ENCODE results near the gene PRR12.

PRR12 gene

GRCh38 chr19:49590971-49591730, at the start of gene PRR12 (continued):
- TF ChIP-seq, protein P1, sequence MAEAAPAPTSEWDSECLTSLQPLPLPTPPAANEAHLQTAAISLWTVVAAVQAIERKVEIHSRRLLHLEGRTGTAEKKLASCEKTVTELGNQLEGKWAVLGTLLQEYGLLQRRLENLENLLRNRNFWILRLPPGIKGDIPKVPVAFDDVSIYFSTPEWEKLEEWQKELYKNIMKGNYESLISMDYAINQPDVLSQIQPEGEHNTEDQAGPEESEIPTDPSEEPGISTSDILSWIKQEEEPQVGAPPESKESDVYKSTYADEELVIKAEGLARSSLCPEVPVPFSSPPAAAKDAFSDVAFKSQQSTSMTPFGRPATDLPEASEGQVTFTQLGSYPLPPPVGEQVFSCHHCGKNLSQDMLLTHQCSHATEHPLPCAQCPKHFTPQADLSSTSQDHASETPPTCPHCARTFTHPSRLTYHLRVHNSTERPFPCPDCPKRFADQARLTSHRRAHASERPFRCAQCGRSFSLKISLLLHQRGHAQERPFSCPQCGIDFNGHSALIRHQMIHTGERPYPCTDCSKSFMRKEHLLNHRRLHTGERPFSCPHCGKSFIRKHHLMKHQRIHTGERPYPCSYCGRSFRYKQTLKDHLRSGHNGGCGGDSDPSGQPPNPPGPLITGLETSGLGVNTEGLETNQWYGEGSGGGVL (tag by site-specific recombination; IDR thresholded peaks at IDR 0.05) = peak; percentile 94
- TF ChIP-seq ZNF513 (tag by site-specific recombination; IDR thresholded peaks at IDR 0.05) (0 out of 2 replicates have a peak, but pooled peaks have one; percentile 12), PRDM2 (tag by site-specific recombination; IDR thresholded peaks at IDR 0.05; ENCODE audit: borderline replicate concordance) (no peak), ZNF433 (tag by site-specific recombination; IDR thresholded peaks at IDR 0.05; ENCODE audit: low read depth) (no peak), ZNF112 (tag by site-specific recombination; IDR thresholded peaks at IDR 0.05) (no peak), OVOL3 (tag by site-specific recombination; IDR thresholded peaks at IDR 0.05) (no peak), ZNF501 (tag by site-specific recombination; IDR thresholded peaks at IDR 0.05) (no peak), SP3 (tag by site-specific recombination; IDR thresholded peaks at IDR 0.05) (no peak), FEZF1 (tag by site-specific recombination; IDR thresholded peaks at IDR 0.05) (peak; percentile 17; the same call in 1 of the 2 replicates), ZBTB21 (tag by site-specific recombination; IDR thresholded peaks at IDR 0.05) (no peak), ZNF473 (tag by site-specific recombination; IDR thresholded peaks at IDR 0.05) (no peak), BCL11B (tag by site-specific recombination; IDR thresholded peaks at IDR 0.05; ENCODE audit: low read depth) (no peak), ZNF664 (tag by site-specific recombination; IDR thresholded peaks at IDR 0.05) (no peak), ZNF76 (tag by site-specific recombination; IDR thresholded peaks at IDR 0.05; ENCODE audit: borderline replicate concordance, low read depth) (peak; percentile 76), ZNF24 (tag by site-specific recombination; IDR thresholded peaks at IDR 0.05) (no peak), ZFHX2 (tag by site-specific recombination; conservative IDR thresholded peaks at IDR 0.05) (0 out of 2 replicates have a peak, but pooled peaks have one; percentile 27), PRDM1 (tag by site-specific recombination; IDR thresholded peaks at IDR 0.05) (0 out of 2 replicates have a peak, but pooled peaks have one; percentile 12), KLF8 (tag by site-specific recombination; IDR thresholded peaks at IDR 0.05) (peak; percentile 21; the same call in 1 of the 2 replicates), ZNF629 (tag by site-specific recombination; IDR thresholded peaks at IDR 0.05) (no peak), ZNF174 (tag by site-specific recombination; IDR thresholded peaks at IDR 0.05) (no peak), ZBTB1 (tag by site-specific recombination; IDR thresholded peaks at IDR 0.05) (no peak), ZNF157 (tag by site-specific recombination; IDR thresholded peaks at IDR 0.05) (no peak), ZNF16 (tag by site-specific recombination; IDR thresholded peaks at IDR 0.05; ENCODE audit: low read depth) (no peak), ZNF670 (tag by site-specific recombination; IDR thresholded peaks at IDR 0.05; ENCODE audit: low read depth) (no peak), ZNF175 (tag by site-specific recombination; IDR thresholded peaks at IDR 0.05) (no peak), ZNF521 (tag by site-specific recombination; IDR thresholded peaks at IDR 0.05) (no peak), GLIS1 (tag by site-specific recombination; IDR thresholded peaks at IDR 0.05) (no peak)
- TF ChIP-seq, protein P2, sequence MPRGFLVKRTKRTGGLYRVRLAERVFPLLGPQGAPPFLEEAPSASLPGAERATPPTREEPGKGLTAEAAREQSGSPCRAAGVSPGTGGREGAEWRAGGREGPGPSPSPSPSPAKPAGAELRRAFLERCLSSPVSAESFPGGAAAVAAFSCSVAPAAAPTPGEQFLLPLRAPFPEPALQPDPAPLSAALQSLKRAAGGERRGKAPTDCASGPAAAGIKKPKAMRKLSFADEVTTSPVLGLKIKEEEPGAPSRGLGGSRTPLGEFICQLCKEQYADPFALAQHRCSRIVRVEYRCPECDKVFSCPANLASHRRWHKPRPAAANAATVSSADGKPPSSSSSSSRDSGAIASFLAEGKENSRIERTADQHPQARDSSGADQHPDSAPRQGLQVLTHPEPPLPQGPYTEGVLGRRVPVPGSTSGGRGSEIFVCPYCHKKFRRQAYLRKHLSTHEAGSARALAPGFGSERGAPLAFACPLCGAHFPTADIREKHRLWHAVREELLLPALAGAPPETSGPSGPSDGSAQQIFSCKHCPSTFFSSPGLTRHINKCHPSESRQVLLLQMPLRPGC (tag by site-specific recombination; IDR thresholded peaks at IDR 0.05) = no peak
- TF ChIP-seq, protein P3, sequence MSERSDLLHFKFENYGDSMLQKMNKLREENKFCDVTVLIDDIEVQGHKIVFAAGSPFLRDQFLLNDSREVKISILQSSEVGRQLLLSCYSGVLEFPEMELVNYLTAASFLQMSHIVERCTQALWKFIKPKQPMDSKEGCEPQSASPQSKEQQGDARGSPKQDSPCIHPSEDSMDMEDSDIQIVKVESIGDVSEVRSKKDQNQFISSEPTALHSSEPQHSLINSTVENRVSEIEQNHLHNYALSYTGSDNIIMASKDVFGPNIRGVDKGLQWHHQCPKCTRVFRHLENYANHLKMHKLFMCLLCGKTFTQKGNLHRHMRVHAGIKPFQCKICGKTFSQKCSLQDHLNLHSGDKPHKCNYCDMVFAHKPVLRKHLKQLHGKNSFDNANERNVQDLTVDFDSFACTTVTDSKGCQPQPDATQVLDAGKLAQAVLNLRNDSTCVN (tag by site-specific recombination; optimal IDR thresholded peaks at IDR 0.05) = peak; percentile 40

Measured in HEK293 (cell line).